GM10248 (cell line): ENCODE results near the gene EDEM2.
"Not testable (repeated sequence)": the region's sequence is repeated elsewhere in the genome, so short reads cannot be mapped to it uniquely, and the experiment has no call there.

Experiments used
- CTCF ChIA-PET: fragments of 300-600 bp; sonication (Branson Sonifier 250); formaldehyde crosslinking; extraction: SDS; loops from one replicate; lab custom pipeline; 2021; ENCODE audit warnings: antibody characterized with exemption; lab: Yijun Ruan, JAX
- POLR2A ChIA-PET: fragments of 350-650 bp; sonication (Branson Sonifier 250); formaldehyde crosslinking; extraction: SDS; loops from one replicate; lab custom pipeline; 2020; ENCODE audit warnings: antibody characterized with exemption; lab: Yijun Ruan, JAX
- DNase-seq: peaks from one replicate; pipeline ENCODE4 v3.0.0; 2012; ENCODE audit errors: extremely low spot score
- CTCF ChIP-seq: IDR thresholded peaks from 2 replicates; pipeline ENCODE4 v1.5.1; 2012; ENCODE audit warnings: mild to moderate bottlenecking, low read depth; ENCODE audit errors: extremely low read depth, missing control alignments, control extremely low read depth

EDEM2 gene

GRCh38 chr20:35167787-35168186, 20.7 kb upstream of the EDEM2 start:
- DNase-seq = no peak
- ChIA-PET POLR2A (no interaction called here), CTCF (interaction anchor here (1.0 to 1.3 kb wide), 3 partner anchors 12 to 156 kb away, joined by 3 read pairs; no protein-coding TSS in a partner anchor)
- no peak for TF ChIP-seq CTCF

DNA sequence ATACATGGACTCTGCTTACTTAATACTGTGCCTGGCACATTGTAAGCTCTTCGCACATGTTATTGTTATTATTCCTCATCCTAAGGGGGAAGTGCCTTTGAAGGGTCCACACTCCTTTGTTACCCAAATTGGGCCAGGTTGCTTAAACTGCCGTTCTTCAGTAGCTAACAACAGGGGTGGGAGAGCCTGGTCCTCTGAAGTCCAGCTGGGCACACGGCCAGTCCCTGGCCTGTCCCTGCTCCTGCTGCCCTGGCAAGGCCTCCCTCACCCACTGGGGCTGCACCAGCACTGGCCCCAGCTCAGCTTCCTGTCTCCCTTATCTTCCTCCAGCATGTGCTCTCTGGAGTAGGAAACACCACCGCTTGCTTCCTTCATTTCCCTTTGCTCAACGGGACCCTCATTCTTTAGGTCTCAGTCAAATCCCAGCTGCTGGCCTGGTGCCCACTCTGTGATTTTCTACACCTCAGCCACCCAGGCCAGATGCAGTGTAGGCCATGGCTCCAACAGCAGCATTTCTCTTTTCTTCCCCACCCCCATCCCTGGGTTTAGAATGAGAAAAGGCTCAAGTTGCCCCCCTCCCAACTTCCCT, 19.2 kb upstream of the EDEM2 start:
- TF ChIP-seq CTCF = no peak
- ChIA-PET POLR2A (interaction anchor here (0.6 kb wide), 1 partner anchor 351 kb away, joined by 3 read pairs; no protein-coding TSS in a partner anchor), CTCF (interaction anchor here (1.0 to 1.7 kb wide), 4 partner anchors 43 to 294 kb away, joined by 3 to 4 read pairs (median 3); partner anchors contain the start of gene GGT7)
- no peak for DNase-seq

DNA sequence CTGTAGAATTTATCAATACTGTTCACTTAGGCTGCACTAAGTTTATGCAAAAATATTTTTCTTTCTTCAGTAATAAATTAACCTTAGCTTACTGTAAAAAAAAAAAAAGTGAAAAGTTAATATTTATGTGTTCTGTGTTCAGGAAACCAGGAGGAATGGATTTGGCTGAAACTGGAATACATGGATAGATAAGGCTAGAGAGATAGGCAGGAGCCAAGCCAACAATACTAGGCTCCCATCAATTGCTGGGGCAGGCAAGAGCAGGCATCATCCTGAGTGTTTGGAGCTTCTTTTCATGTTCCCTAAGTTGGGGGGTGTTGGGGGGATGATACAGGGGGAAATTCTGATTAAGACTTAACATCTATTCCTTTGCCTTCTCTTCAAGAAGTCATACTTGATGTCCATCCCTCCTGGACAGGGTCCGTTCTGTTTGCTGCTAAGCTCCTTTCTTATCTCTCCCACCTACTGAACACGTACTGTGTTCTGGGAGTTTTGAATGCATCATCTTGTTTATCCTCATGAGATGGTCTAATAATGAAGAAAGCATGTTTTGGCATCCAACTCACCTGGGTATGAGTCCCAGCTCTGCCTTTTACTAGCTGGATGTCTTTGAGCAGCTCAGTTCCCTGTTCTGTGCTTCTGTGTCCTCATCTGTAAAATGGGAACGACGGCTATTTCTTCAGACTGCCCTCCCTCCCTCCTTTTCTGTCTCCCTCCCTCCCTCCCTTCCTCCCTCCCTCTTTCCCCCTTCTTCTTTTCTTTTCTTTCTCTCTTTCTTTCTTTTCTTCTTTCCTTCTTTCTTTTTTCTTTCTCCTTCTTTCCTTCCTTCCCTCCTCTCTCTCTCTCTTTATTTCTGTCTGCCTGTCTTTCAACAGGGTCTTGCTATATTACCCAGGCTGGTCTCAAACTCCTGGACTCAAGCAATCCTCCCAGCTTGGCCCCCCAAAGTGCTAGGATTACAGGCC, 18.4 kb upstream of the EDEM2 start:
- no peak for TF ChIP-seq CTCF
- no peak for DNase-seq
- ChIA-PET CTCF (interaction anchor here (0.8 to 1.7 kb wide), 5 partner anchors 11 to 293 kb away, joined by 3 to 4 read pairs (median 3); partner anchors contain the start of gene GGT7), POLR2A (interaction anchor here (0.6 kb wide), 1 partner anchor 352 kb away, joined by 3 read pairs; no protein-coding TSS in a partner anchor)

DNA sequence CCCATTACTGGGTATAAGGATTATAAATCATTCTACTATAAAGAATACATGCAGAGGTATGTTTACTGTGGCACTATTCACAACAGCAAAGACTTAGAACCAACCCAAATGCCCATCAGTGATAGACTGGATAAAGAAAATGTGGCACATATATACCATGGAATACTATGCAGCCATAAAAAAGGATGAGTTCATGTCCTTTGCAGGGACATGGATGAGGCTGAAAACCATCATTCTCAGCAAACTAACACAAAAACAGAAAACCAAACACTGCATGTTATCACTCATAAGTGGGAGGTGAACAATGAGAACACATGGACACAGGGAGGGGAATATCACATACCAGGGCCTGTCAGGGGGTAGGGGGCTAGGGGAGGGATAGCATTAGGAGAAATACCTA, 17.4 kb upstream of the EDEM2 start:
- CTCF ChIA-PET, DNase-seq, POLR2A ChIA-PET: not testable (repeated sequence)

DNA sequence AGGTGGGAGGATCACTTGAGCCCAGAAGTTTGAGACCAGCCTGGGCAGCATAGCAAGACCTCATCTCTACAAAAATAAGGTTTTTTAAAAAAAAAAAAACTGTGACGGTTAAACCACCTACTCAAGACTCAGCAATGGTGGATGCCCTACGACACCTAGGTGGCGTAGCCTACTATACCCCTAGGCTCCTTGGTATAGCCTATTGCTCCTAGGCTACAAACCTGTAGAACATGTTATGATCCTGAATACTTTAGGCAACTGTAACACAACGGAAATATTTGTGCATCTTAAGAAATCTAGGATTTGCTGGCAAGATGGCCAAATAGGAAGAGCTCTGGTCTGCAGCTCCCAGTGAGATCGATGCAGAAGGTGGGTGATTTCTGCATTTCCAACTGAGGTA, 13.2 kb upstream of the EDEM2 start:
- CTCF ChIA-PET = interaction anchor here (1.0 kb wide), 1 partner anchor 14 kb away, joined by 3 read pairs; no protein-coding TSS in a partner anchor
- DNase-seq, POLR2A ChIA-PET: not testable (repeated sequence)

GRCh38 chr20:35156978-35157377, 9.8 kb upstream of the EDEM2 start:
- TF ChIP-seq CTCF = no peak
- ChIA-PET POLR2A (no interaction called here), CTCF (no interaction called here)
- no peak for DNase-seq

DNA sequence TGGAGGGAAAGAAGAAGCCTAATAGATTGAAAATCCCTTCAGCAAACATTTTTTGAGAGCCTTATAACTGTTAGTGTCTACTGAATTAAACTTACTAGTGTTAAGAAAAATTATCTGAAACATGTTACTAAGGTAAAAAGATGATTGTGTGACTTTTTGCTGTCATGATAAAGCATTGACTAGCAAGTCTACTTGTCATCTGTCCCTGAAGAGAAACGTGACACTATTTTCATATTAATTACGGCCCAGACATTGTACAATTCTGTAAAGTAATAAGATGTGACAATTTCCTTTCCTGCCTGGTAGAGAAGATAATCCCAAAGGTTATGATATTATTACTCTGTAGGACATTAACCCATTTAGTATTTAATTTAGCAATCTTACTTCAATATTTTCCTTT, 8.8 kb upstream of the EDEM2 start:
- POLR2A ChIA-PET = no interaction called here
- no peak for DNase-seq
- TF ChIP-seq CTCF = no peak
- CTCF ChIA-PET = no interaction called here
